Ishikawa (cell line): Measurements from ENCODE around the gene TACC2.

Source experiments
- CEBPB ChIP-seq: IDR thresholded peaks from 2 replicates; pipeline ENCODE4 v1.6.1; 2012
- CREB1 ChIP-seq: IDR thresholded peaks from 2 replicates; pipeline ENCODE4 v1.6.1; 2012; ENCODE audit warnings: low read depth
- EGR1 ChIP-seq: IDR thresholded peaks from 2 replicates; pipeline ENCODE4 v1.6.1; 2012
- EP300 ChIP-seq: IDR thresholded peaks from 2 replicates; pipeline ENCODE4 v1.6.1; 2012; ENCODE audit warnings: borderline replicate concordance
- FOXM1 ChIP-seq: IDR thresholded peaks from 2 replicates; pipeline ENCODE4 v1.6.1; 2012; ENCODE audit warnings: low read depth, borderline replicate concordance
- MAX ChIP-seq: IDR thresholded peaks from 2 replicates; pipeline ENCODE4 v1.6.1; 2012
- NFIC ChIP-seq: IDR thresholded peaks from 2 replicates; pipeline ENCODE4 v1.6.1; 2012
- RAD21 ChIP-seq: IDR thresholded peaks from 2 replicates; pipeline ENCODE4 v1.6.1; 2012; ENCODE audit warnings: low read depth
- REST ChIP-seq: IDR thresholded peaks from 2 replicates; pipeline ENCODE4 v1.6.1; 2012; ENCODE audit warnings: low read depth, mild to moderate bottlenecking
- TAF1 ChIP-seq: IDR thresholded peaks from 2 replicates; pipeline ENCODE4 v1.6.1; 2012; ENCODE audit warnings: low read depth, mild to moderate bottlenecking
- TCF12 ChIP-seq: IDR thresholded peaks from 2 replicates; pipeline ENCODE4 v1.6.1; 2012; ENCODE audit warnings: low read depth
- TEAD4 ChIP-seq: IDR thresholded peaks from 2 replicates; pipeline ENCODE4 v1.6.1; 2012
- USF1 ChIP-seq: IDR thresholded peaks from 2 replicates; pipeline ENCODE4 v1.6.1; 2012
- YY1 ChIP-seq: IDR thresholded peaks from 2 replicates; pipeline ENCODE4 v1.6.1; 2012; ENCODE audit warnings: low read depth

- TF ChIP-seq TAF1 (no peak), YY1 (no peak), CREB1 (no peak), TEAD4 (no peak), RAD21 (no peak), NFIC (no peak), EP300 (no peak), REST (no peak), CEBPB (no peak), EGR1 (no peak), FOXM1 (no peak), MAX (no peak), TCF12 (no peak), USF1 (no peak)
Measured at GRCh38 chr10:122276611-122277208, 287.7 kb downstream of the TACC2 start.
